ENCODE results near the gene TSPAN32. TPM values are rescaled to one million over a fixed set of nuclear protein-coding genes. Genes with fewer than 3 reads are reported as not detected.
"Not testable (repeated sequence)": the region's sequence is repeated elsewhere in the genome, so short reads cannot be mapped to it uniquely, and the experiment has no call there.

TSPAN32 gene
- total RNA-seq, 1 donor from 2014 or later: 1.2 TPM

DNA sequence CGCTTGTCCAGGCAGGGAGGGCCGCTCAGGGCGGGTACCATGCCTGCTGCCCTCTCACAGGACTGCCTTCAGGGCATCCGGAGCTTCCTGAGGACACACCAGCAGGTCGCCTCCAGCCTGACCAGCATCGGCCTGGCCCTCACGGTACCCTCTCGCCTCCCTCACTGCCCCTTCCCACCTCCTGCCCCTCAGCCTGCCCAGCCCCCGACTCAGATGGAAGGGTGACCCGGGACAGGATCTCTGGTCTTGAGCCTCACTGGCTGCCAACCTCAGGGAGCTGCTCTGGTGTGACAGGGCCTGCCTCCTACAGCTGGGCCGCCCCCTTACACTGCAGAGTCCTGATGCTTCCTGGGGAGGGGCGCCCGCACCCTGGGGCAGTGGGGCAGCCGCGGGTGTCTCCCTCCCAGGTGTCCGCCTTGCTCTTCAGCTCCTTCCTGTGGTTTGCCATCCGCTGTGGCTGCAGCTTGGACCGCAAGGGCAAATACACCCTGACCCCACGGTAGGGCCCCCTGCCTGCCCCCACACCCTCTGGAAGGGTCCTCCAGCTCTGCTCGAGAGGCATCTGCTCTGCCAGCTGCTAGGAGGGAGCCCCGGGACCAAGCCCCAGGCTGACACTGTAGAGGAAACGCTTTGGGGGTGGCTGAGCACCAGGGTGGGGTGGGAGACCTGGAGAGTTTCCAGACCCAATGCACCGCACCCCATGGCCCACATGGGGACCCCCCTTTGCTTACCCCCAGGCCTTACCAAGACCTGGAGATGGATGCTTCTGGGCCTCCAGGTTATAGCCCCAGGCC is 14.6 kb downstream of the TSPAN32 start:
- no peak for DNase-seq

DNA sequence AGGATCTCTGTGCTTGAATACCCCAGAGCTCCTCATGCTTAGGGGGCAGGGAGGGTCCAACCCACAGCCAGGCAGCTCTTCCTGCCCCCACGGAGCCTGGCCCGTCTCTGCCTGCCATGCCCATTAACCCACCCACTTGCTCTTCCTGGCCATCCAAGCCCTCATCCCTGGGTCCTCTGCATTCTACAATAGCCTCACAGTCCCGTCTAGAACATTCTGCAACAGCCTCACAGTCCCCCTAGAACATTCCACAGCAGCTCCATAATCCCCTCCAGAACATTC is 15.1 kb downstream of the TSPAN32 start:
- DNase-seq: no peak

DNA sequence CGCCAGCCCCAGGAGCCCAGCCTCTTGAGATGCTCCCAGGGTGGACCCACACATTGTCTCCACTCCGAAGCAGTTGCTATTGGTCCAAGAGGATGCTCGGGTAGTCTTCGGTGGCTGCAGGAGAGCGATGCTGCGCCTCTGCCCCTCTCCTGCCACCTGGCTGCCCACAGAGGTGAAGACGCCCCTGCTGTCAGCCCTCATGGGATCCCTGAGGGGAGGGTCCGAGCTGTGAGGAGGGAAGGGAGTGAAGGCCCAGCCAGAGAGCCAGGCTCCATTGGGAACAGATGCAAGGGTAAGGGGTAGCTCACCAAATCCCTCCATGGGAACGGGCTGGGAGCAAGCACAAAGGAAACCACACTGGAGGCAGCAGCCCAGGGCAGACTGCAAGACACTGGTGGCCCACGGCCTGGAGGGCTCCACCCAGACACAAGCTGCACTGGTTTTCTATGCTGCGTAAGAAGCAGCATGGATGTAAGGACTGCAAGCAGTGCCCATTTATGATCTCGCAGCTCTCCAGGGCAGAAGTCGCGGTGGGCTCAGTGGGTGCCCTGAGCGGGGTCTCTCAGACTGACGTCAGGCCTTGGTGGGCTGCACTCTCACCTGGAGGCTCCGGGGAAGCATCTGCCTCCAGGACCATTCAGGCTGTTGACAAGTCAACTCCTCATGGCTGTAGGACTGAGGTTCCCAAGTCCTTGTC is 15.7 kb downstream of the TSPAN32 start:
- DNase-seq: no peak

DNA sequence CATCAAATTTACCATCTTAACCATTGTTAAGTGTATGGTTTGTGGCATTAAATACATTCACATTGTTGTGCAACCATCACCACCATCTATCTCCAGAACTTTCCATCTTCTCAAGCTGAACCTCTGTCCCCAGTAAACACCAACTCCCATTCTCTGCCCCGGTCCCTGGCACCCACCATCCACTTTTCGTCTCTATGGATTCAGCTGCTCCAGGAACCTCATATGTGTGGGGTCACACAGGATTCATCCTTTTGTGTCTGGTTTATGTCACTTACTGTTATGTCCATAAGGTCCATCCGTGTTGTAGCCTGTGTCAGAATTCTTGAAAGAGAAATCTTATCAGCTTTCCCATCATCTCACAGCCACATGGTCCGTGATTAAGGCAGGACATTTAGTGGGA is 16.3 kb downstream of the TSPAN32 start:
- DNase-seq: no peak

DNA sequence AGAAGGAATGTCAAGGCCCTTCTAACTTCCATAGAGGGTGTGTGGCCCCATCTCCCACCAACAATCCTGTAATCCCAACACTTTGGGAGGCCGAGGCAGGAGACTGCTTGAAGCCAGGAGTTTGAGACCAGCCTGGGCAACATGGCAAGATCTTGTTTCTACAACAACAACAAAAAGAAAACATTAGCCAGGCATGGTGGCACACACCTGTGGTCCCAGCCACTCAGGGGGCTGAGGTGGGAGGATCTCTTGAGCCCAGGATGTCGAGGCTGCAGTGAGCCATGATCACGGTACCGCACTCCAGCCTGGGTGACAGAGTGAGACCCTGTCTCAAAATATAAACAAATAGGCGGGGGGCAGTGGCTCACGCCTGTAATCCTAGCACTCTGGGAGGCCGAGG is 16.9 kb downstream of the TSPAN32 start:
- no peak for DNase-seq

DNA sequence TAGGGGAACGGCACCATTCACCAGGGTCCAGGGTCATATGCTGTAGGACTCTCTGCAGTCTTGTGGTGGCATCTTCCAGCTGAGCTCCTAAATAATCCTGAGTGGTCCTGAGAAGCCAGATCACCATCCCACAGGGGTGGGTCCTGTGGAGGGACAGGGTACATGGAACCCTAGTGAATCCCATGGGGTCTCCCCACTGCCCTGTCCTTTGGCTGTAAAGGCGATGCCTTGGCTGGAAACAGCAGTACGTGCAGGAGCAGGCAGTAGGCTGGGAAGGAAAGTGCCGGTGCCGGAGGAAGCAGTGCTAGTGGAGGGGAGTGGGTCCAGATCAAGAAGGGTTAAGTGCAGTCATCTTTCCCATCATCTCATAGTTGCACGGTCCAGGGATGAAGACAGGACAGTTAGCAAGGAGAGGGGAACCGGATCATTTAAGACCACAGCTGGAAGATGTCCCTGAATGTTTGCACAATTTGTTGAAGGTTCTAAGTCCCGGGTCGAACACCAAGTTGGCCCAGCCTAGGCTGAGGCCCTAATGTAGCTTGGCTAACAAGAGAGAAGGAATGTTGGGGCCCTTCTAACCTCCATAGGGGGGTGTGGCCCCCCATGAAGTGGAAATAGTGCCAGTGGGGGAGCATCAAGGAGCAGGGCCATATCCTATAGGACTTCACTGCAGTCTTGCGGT is 18.1 kb downstream of the TSPAN32 start:
- no peak for DNase-seq

DNA sequence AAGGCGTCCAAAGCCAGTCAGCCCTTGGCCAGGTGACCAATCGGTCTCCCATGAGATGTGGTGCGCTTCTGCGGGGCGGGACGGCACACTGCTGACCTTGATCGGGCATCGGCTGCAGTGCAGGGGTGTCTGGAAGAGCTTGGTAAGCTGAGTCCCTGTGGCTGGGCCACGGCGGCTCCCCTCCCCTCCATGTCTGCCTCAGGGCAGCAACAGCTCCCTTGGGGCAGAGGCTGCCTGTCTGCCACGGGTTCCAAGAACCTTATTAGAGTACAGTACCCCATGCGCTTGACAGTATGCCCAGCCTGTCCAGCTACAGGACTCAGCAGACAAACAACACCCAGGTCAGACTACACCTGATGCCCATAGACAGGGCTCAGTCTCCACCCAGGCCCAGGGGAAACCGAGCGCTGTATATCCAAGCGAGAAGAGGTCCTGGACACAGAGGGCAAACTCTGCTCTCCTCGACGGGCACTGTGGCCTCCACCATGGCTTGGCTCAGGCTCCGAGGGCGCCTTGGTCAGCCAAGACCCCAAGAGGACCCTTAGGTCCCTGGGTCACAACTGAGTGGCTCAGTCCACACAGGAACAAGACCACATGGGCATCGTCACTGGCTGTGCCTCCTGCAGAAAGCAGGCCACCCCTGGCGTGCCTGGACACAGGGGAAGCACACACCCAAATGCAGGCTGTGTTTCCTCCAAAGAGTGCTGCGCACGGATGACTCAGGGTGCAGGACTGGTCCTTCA is 18.9 kb downstream of the TSPAN32 start:
- DNase-seq: no peak

DNA sequence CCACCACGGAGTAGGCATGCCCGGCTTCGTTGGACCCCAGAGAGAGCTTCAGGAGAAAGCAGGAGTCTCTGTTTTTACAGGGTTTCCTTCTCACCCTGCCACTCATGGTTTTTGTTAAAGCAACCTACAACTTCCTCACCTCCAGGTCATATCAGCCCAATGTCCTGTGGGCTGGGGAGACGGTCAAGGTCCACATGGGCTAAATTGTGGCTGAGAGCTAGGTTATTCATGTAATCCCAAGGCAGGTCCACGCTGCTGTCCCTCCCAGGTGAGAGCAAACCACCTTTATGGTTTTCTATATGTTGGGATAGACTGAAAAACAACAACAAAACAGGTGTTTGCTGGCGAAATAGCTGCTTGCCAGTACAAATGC is 19.5 kb downstream of the TSPAN32 start:
- DNase-seq: no peak

DNA sequence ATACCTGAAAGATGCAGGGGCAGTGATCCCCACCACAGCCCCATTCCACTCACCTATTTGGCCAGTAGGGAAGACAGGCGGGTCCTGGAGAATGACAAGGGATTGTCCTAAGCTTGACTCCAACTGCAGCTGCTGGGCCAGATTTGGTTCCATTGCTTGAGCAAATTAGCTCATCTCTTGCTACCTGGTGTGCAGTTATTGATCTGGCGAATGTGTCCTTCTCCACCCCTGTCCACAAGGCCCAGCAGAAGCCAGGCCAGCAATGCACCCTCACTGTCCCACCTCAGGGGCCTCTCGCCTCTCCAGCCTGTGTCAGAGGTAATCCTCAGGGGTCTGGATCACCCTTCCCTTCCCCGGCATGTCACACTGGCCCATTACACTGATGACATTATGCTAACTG is 23.3 kb downstream of the TSPAN32 start:
- no peak for DNase-seq

DNA sequence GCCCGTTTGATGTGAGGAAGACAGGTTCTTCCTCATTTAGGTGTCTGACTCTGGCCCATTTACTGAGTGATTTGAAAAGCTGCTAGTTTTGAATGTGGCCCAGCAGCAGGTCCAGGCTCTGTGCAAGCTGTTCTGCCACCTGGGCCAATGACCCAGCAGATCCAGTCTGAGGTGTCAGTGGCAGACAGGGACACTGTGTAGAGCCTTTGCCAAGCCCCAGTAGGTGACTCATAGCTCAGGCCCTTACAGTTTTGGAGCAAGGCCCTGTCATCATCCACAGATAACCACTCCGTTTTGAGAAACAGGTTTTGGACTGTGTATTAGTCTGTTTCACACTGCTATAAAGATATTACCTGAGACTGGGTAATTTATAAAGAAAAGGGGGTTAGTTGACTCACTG is 23.9 kb downstream of the TSPAN32 start:
- no peak for DNase-seq

DNA sequence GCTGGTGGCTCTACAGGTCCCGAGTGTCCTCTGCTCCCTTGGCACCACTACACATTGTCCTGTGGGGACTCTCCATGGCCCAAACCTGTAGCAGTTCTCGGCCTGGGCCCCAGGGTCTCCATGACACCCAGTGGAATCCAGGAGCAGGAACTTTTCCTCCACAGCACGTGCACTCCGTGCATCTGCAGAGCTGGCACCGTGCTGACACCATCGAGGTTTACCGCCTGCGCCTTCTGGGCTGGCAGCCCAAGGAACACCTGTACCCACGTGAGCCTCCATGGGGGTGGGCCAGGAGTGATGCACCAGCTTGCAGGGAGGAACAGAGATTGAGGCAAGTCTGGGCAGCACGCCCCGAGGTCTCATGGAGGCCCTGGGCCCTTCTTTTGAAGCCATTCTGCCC is 25.2 kb downstream of the TSPAN32 start:
- DNase-seq: no peak

DNA sequence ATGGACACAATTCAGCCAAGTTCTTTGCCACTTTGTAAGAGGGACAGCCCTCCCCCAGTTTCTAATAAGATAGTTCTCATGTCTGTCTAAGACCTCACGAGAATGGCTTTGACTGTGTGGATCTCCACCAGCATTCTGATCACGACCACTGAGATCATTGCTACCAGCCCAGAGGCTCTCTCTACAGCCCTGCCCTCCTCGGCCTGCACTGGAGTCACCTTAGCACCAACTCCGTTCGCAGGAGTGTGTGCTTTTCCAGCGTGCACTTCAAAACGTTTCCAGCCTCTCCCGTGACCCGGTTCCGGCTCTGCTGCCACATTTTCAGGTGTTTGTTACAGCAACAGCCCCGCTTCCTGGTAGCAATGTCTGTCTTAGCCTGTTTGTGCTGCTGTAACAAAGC is 26.2 kb downstream of the TSPAN32 start:
- no peak for DNase-seq

DNA sequence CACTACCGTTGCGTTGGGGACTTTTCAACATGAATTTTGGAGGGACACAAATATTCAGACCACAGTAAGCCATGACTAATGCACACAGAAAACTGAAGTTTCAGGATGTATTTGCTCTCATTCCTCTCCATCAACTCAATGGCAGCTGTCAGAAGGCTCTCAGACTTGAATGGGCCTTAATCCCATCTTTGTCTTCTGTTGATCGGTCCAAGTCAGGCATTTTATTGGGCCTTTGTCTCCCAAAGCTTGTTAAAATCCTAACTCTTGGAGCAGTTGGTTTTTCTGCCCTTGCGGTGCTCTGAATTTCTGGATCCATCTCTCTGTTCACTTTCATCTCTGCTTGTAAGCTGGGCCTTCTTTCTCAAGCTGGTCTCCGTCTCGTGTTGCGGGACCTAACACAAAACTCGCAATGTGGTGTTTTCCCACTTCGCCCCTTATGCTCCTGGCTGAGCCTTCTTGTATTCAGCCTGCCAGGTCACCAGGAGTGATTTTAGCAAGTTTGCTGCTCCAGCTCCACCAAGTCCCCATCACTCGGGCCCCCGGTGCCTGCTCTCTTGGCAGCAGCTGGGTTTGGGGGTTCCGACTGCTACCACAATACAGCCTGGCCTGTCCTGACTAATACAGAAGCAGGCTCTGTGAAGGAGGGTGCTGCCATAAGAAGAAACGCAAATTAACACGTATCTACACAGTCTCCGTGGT is 27.0 kb downstream of the TSPAN32 start:
- no peak for DNase-seq

DNA sequence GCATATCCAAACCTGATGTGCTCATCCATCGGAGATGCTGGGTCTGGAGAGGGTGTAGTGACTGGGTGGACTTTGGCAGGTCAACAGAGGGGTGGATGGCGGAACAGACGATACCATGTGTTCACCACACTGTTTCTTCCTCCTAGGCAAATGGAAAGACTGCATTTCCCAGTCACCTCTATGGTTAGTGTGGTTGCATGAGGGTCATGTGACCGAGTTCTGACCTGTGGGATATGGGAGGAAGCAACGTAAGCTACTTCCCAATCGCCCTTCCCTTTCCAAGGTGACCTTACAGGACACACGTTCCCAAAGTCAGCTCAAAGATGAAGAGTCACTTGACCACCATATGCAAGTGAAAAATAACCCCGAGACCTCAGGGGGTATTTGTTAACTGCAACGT is 27.7 kb downstream of the TSPAN32 start:
- DNase-seq: no peak

DNA sequence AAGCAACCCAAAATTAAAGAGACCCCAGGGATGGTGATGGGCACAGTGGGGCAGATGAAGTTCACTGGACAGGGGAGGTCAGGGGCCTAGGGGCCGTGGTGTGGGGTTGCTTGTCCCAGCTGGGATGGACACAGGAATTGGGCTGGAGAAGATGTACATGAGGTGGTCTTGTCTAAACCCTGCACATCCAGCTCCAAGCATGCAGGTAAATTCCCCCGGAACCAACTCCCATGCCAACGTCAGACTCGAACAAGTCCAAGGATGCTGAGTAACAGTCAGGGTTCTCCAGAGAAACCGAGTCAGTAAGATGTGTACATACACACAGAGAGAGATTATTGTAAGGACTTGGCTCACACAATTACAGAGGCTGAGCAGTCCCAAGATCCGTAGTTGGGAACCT is 28.9 kb downstream of the TSPAN32 start:
- no peak for DNase-seq

DNA sequence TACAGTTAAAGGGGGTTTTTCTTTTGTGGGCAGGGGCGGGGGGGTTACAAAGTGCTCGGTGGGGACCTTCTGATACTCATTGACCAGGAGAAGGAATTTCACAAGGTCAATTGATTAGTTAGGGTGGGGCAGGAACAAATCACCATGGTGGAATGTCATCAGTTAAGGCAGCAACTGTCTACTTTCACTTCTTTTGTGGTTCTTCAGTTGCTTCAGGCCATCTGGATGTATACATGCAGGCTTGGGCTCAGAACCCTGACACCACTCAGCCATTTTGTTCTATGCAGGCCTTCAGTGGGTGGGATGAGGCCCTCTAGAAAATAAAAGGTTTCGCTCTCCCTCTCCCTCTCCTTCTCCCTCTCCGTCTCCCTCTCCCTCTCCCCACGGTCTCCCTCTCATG is 29.6 kb downstream of the TSPAN32 start:
- no peak for DNase-seq

DNA sequence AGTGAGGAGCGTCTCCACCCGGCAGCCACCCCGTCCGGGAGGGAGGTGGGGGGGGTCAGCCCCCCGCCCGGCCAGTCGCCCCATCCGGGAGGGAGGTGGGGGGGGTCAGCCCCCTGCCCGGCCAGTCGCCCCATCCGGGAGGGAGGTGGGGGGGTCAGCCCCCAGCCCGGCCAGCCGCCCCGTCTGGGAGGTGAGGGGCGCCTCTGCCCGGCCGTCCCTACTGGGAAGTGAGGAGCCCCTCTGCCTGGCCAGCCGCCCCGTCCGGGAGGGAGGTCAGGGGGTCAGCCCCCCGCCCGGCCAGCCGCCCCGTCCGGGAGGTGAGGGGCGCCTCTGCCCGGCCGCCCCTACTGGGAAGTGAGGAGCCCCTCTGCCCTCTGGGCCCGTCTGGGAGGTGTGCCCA is 30.8 kb downstream of the TSPAN32 start:
- DNase-seq: not testable (repeated sequence)

DNA sequence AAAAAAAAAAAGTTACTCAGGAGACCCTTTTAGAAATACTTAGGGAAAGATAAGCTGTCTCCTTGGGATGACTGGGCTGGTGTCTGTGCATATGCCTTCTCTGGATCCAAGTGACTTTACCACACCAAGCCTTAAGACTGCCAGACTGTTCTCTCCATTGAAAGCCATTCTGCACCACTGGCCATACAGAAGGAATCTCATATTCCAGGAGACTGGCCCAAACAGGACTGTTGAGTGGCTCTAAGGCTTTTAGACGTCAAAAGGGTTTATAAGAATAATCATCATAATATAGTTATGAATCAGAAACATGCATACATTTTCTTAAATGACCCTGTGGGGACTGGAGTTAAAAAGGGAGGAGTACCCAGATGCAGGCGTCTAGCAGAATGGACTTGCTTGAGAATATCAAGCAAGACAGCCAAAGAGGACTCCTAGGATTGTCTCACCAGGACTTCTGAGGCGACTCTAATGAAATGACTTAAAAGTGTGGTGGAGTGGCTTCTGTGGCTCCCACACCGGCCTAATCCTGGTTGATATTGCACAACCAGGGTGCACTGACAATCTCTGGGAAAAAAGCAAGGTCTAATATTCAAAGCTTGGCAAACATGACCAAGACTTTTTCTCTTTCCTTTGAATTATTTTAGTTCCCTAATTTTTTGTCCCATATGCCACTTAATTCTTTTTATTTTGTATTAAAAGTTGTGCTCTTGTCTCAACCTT is 31.8 kb downstream of the TSPAN32 start:
- not testable (repeated sequence) for DNase-seq

DNA sequence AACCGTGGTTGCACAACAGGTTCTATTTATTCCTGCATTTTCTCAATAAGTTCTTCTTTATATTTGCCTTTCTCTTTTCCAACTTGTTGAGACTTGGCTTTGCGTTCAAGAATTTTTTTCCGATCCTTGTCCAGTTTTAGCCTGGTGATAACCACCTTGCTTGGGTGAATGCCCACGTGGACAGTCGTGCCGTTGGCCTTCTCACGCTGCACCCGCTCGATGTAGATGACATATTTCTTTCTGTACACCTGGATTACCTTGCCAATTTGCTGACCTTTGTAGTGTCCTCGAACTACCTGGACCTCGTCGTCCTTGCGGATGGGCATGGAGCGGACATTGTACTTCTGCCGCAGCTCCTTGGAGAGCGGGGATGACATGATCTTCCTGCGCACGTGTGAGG is 33.5 kb downstream of the TSPAN32 start:
- not testable (repeated sequence) for DNase-seq

DNA sequence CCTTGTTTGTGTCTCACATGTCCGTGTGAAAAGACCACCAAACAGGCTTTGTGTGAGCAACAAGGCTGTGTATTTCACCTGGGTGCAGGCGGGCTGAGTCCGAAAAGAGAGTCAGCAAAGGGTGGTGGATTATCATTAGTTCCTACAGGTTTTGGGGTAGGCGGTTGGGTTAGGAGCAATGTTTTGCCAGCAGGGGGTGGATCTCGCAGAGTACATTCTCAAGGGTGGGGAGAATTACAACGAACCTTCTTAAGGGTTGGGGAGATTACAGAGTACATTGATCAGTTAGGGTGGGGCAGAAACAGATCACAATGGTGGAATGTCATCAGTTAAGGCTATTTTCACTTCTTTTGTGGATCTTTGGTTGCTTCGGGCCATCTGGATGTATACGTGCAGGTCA is 36.9 kb downstream of the TSPAN32 start:
- not testable (repeated sequence) for DNase-seq

DNA sequence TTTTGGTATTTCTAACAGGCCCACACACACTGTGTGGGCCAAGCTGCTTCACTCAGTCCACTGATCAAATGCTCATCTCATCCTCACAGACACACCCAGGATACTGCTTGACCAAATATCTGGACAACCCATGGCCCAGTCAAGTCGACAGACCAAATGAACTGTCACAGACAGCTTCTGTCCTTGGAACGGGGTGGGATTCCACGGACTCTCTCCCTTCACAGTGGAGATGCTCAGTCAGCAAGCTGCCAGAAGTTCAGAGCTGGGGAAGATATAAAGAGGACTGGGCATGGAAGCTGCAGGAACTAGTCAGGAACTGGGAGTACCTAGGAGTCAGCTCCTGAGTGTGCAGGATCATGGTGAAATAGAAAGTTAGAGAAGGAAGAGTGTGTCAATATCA is 40.7 kb downstream of the TSPAN32 start:
- DNase-seq: no peak

DNA sequence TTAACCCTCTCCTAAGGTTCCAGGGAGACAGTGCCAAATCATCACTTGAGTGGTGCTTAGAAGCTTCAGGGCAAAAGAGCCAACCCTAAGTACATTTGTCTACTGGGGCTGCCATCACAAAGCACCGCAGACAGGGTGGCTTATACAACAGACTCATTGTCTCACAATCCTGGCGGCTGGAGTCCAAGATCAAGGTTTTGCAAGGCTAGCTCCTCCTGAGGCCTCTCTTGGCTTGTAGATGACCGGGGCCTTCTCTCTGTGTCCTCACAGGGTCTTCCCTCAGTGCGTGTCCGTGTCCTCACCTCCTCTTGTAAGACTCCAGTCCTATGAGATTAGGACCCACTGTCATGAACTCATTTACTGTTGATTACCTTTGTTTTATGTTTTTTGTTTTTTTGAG is 41.2 kb downstream of the TSPAN32 start:
- no peak for DNase-seq
